Measurements from ENCODE around the gene ZC2HC1C. TPM values are rescaled to one million over a fixed set of nuclear protein-coding genes. Genes with fewer than 3 reads are reported as not detected.

Gene ZC2HC1C
- total RNA-seq, 1 experiment from 2014 or later = 5.2 TPM

- ATAC-seq = no peak
- intact Hi-C loops (cut with micrococcal nuclease; ENCODE audit: unreplicated experiment) = no loop called here
- Histone ChIP-seq H3K27me3 (ENCODE audit: control insufficient read depth, insufficient read depth, low read length) (no peaks in the 10 kb centered on the region), H3K9me3 (ENCODE audit: control insufficient read depth, insufficient read depth, low read depth, low read length) (no peaks in the 10 kb centered on the region), H3K4me3 (ENCODE audit: low read depth in 2 of 2, low read length in 2 of 2) (no peak overlapping the region), H3K36me3 (ENCODE audit: control insufficient read depth, insufficient read depth, low read length) (no peaks in the 10 kb centered on the region), H3K4me1 (ENCODE audit: control insufficient read depth, insufficient read depth, low read length) (no peaks in the 10 kb centered on the region), H3K27ac (ENCODE audit: low read length) (no peak overlapping the region)
- BruUV-seq (replicated peaks) = no TSS peak
- ChIA-PET POLR2A (no interaction called here), CTCF (no interaction called here)
- TF ChIP-seq SIN3A (IDR thresholded peaks at IDR 0.05; ENCODE audit: borderline replicate concordance, insufficient read depth, low read depth, low read length) (no peak), CTCF (IDR thresholded peaks at IDR 0.05) (no peak), TCF7L2 (IDR thresholded peaks at IDR 0.05; ENCODE audit: low read depth, low read length) (no peak), POLR2AphosphoS5 (IDR thresholded peaks at IDR 0.05; ENCODE audit: low read depth, low read length) (no peak), REST (IDR thresholded peaks at IDR 0.05; ENCODE audit: insufficient read depth in 1 of 2, low read depth in 2 of 2, low read length in 1 of 2) (no peak)
- in situ Hi-C loops (cut with HindIII; ENCODE audit: low pct_unique_long_range_greater_than_20kb, low sequenced_read_pairs) = no loop called here
- no peak for DNase-seq (ENCODE audit: low read depth, low spot score)
These were observed 15.0 kb upstream of the ZC2HC1C start for GRCh38 chr14:75054421-75054820.

- Histone ChIP-seq H3K4me1 (ENCODE audit: control insufficient read depth, insufficient read depth, low read length) (peaks cover 6% of the 10 kb centered on the region), H3K27me3 (ENCODE audit: control insufficient read depth, insufficient read depth, low read length) (no peaks in the 10 kb centered on the region), H3K27ac (ENCODE audit: low read length) (no peak overlapping the region), H3K4me3 (ENCODE audit: low read depth in 2 of 2, low read length in 2 of 2) (no peak overlapping the region), H3K9me3 (ENCODE audit: control insufficient read depth, insufficient read depth, low read depth, low read length) (no peaks in the 10 kb centered on the region), H3K36me3 (ENCODE audit: control insufficient read depth, insufficient read depth, low read length) (peaks cover 2% of the 10 kb centered on the region)
- ChIA-PET POLR2A (no interaction called here), CTCF (interaction anchor here (0.6 kb wide), 1 partner anchor 650 kb away, joined by 6 read pairs; no protein-coding TSS in a partner anchor)
- ATAC-seq = no peak
- no TSS peak for BruUV-seq (replicated peaks)
- no peak for DNase-seq (ENCODE audit: low read depth, low spot score)
- intact Hi-C loops (cut with micrococcal nuclease; ENCODE audit: unreplicated experiment) = no loop called here
- in situ Hi-C loops (cut with HindIII; ENCODE audit: low pct_unique_long_range_greater_than_20kb, low sequenced_read_pairs) = no loop called here
- TF ChIP-seq REST (IDR thresholded peaks at IDR 0.05; ENCODE audit: insufficient read depth in 1 of 2, low read depth in 2 of 2, low read length in 1 of 2) (no peak), TCF7L2 (IDR thresholded peaks at IDR 0.05; ENCODE audit: low read depth, low read length) (no peak), POLR2AphosphoS5 (IDR thresholded peaks at IDR 0.05; ENCODE audit: low read depth, low read length) (no peak), SIN3A (IDR thresholded peaks at IDR 0.05; ENCODE audit: borderline replicate concordance, insufficient read depth, low read depth, low read length) (no peak), CTCF (IDR thresholded peaks at IDR 0.05) (no peak)
These were observed 9.8 kb upstream of the ZC2HC1C start for GRCh38 chr14:75059642-75060041.

Measured in Panc1 (cell line).